ENCODE results near the gene FIGNL1. TPM values are rescaled to one million over a fixed set of nuclear protein-coding genes. Genes with fewer than 3 reads are reported as not detected.

The FIGNL1 gene
- total RNA-seq, 2 donors from 2014 or later = 28.0 to 38.2 TPM

GRCh38 chr7:50492770-50493519 is 42.8 kb upstream of the FIGNL1 start:
- Mint-ChIP-seq H3K9me3 (peaks cover 42% of the 10 kb centered on the region), H3K27ac (no peak overlapping the region), H3K4me3 (no peak overlapping the region), H3K4me1 (peaks cover 31% of the 10 kb centered on the region), H3K36me3 (ENCODE audit: low read depth) (no peaks in the 10 kb centered on the region), H3K27me3 (ENCODE audit: insufficient read depth) (peaks cover under 1% of the 10 kb centered on the region)
- H3K27me3 ChIP-seq (ENCODE audit: control insufficient read depth, insufficient read depth, low read length, poor library complexity, severe bottlenecking) = no peaks in the 10 kb centered on the region
- peaks cover 36% of the 10 kb centered on the region for H3K9me3 ChIP-seq (ENCODE audit: control insufficient read depth, low read length)
- no peak for TF ChIP-seq CTCF (conservative IDR thresholded peaks at IDR 0.05)
- no peak for DNase-seq
- H3K36me3 ChIP-seq (ENCODE audit: control insufficient read depth, insufficient read depth, low read length) = no peaks in the 10 kb centered on the region
- peaks cover 8% of the 10 kb centered on the region for H3K4me1 ChIP-seq (ENCODE audit: control insufficient read depth, insufficient read depth, low read length)
- no peak overlapping the region for H3K27ac ChIP-seq (ENCODE audit: low read depth, low read length)
- no peak overlapping the region for H3K9ac ChIP-seq (ENCODE audit: extremely low read depth, low read length, poor library complexity, severe bottlenecking)
- WGBS, 2 experiments (ENCODE audit: insufficient coverage in 1 of 2, insufficient read length in 1 of 2) = 94 to 95% methylated on average over 23 to 30 of the region's 30 CpGs
- no peak overlapping the region for H3K4me3 ChIP-seq (ENCODE audit: low read length)

GRCh38 chr7:50491943-50492342 is 41.8 kb upstream of the FIGNL1 start:
- H3K27ac ChIP-seq (ENCODE audit: low read depth, low read length) = no peak overlapping the region
- H3K4me1 ChIP-seq (ENCODE audit: control insufficient read depth, insufficient read depth, low read length) = peaks cover 8% of the 10 kb centered on the region
- peaks cover 44% of the 10 kb centered on the region for H3K9me3 ChIP-seq (ENCODE audit: control insufficient read depth, low read length)
- no peak for DNase-seq
- Mint-ChIP-seq H3K4me3 (no peak overlapping the region), H3K27ac (no peak overlapping the region), H3K36me3 (ENCODE audit: low read depth) (no peaks in the 10 kb centered on the region), H3K27me3 (ENCODE audit: insufficient read depth) (no peaks in the 10 kb centered on the region), H3K4me1 (peaks cover 21% of the 10 kb centered on the region), H3K9me3 (peaks cover 50% of the 10 kb centered on the region)
- no peak for TF ChIP-seq CTCF (conservative IDR thresholded peaks at IDR 0.05)
- peak overlapping the region; percentile 32 for H3K4me3 ChIP-seq (ENCODE audit: low read length)
- H3K36me3 ChIP-seq (ENCODE audit: control insufficient read depth, insufficient read depth, low read length) = no peaks in the 10 kb centered on the region
- H3K9ac ChIP-seq (ENCODE audit: extremely low read depth, low read length, poor library complexity, severe bottlenecking) = no peak overlapping the region
- H3K27me3 ChIP-seq (ENCODE audit: control insufficient read depth, insufficient read depth, low read length, poor library complexity, severe bottlenecking) = no peaks in the 10 kb centered on the region
- 92 to 100% methylated on average over 1 of the region's 1 CpG for WGBS, 2 experiments (ENCODE audit: insufficient coverage in 1 of 2, insufficient read length in 1 of 2)

- Histone ChIP-seq H3K9me3 (ENCODE audit: control insufficient read depth, low read length) (peaks cover 44% of the 10 kb centered on the region), H3K36me3 (ENCODE audit: control insufficient read depth, insufficient read depth, low read length) (no peaks in the 10 kb centered on the region), H3K4me1 (ENCODE audit: control insufficient read depth, insufficient read depth, low read length) (peaks cover 5% of the 10 kb centered on the region), H3K27me3 (ENCODE audit: control insufficient read depth, insufficient read depth, low read length, poor library complexity, severe bottlenecking) (no peaks in the 10 kb centered on the region), H3K4me3 (ENCODE audit: low read length) (peak overlapping the region; percentile 32), H3K27ac (ENCODE audit: low read depth, low read length) (no peak overlapping the region), H3K9ac (ENCODE audit: extremely low read depth, low read length, poor library complexity, severe bottlenecking) (no peak overlapping the region)
- peaks cover 50% of the 10 kb centered on the region for H3K9me3 Mint-ChIP-seq
- H3K27ac Mint-ChIP-seq = no peak overlapping the region
- peaks cover 14% of the 10 kb centered on the region for H3K4me1 Mint-ChIP-seq
- DNase-seq = no peak
- 92% methylated on average over 4 of the region's 5 CpGs; no CpG with 5 or more reads in 1 of the 2 experiments for WGBS, 2 experiments (ENCODE audit: insufficient coverage in 1 of 2, insufficient read length in 1 of 2)
- H3K36me3 Mint-ChIP-seq (ENCODE audit: low read depth) = no peaks in the 10 kb centered on the region
- no peak for TF ChIP-seq CTCF (conservative IDR thresholded peaks at IDR 0.05)
- no peaks in the 10 kb centered on the region for H3K27me3 Mint-ChIP-seq (ENCODE audit: insufficient read depth)
- no peak overlapping the region for H3K4me3 Mint-ChIP-seq
Observed at GRCh38 chr7:50491209-50491608, 41.1 kb upstream of the FIGNL1 start.
